ENCODE data around the gene ALDH4A1. TPM values are rescaled to one million over a fixed set of nuclear protein-coding genes. Genes with fewer than 3 reads are reported as not detected.

Gene ALDH4A1
- total RNA-seq, 1 donor from 2014 or later = 16.6 TPM

DNA sequence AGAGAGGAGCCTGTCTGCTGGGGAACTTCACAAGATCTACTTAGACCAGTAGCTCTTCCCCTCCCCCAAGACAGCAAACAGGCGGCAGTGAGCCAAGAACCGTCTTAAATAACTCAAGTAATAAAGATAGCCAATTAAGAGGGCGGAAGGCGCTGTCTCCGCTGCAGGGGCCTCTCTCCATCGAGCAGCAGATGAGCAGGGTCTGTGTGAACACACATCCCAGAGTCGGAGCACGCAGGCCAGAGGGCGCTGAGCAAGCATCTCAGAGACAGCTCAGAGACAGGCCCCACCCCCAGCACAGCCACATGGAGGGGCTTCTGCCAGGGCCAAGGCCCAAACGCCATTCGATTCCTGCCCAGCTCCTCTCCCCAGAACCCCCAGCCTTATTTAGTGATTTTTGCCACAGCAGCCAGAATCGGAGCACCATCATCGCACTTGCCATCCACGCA, 43.1 kb upstream of the ALDH4A1 start:
- no peak for TF ChIP-seq CTCF (IDR thresholded peaks at IDR 0.05)
- no peak overlapping the region for H3K4me3 ChIP-seq
- intact Hi-C loops (cut with DNase I) = no loop called here
- peak overlapping the region in 1 of 2 donors; percentile 12 for H3K27ac ChIP-seq
- no peaks in the 10 kb centered on the region for H3K9me3 ChIP-seq
- DNase-seq (ENCODE audit: low spot score in 2 of 2) = no peak
- no peaks in the 10 kb centered on the region for H3K27me3 ChIP-seq
- H3K4me1 ChIP-seq = peaks cover 46 to 72% of the 10 kb centered on the region in 2 donors
- no peaks in the 10 kb centered on the region for H3K36me3 ChIP-seq

DNA sequence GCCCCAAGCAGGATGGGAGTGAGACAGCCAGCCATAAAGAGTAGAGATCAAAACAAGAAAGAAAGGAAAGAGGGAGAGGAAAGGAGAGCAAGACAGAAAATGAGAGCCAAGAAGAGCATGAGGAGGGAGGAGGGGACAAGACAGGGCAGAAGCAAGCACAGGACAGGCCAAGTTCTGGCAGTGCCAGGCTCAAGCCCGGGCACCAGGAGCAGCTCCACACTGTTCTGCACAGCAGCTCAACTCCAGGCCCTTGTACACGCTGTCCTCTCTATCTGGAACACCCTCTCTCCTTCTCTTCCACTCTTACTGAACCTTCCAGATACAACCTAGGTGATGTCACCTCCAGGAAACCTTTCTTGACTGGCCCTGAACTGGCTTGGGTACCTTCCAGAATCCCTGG, 42.5 kb upstream of the ALDH4A1 start:
- Histone ChIP-seq H3K27me3 (no peaks in the 10 kb centered on the region), H3K27ac (peak overlapping the region; percentile 2 to 12), H3K4me1 (peaks cover 48 to 77% of the 10 kb centered on the region in 2 donors), H3K4me3 (no peak overlapping the region), H3K36me3 (no peaks in the 10 kb centered on the region), H3K9me3 (no peaks in the 10 kb centered on the region)
- intact Hi-C loops (cut with DNase I) = no loop called here
- no peak for DNase-seq (ENCODE audit: low spot score in 2 of 2)
- no peak for TF ChIP-seq CTCF (IDR thresholded peaks at IDR 0.05)

DNA sequence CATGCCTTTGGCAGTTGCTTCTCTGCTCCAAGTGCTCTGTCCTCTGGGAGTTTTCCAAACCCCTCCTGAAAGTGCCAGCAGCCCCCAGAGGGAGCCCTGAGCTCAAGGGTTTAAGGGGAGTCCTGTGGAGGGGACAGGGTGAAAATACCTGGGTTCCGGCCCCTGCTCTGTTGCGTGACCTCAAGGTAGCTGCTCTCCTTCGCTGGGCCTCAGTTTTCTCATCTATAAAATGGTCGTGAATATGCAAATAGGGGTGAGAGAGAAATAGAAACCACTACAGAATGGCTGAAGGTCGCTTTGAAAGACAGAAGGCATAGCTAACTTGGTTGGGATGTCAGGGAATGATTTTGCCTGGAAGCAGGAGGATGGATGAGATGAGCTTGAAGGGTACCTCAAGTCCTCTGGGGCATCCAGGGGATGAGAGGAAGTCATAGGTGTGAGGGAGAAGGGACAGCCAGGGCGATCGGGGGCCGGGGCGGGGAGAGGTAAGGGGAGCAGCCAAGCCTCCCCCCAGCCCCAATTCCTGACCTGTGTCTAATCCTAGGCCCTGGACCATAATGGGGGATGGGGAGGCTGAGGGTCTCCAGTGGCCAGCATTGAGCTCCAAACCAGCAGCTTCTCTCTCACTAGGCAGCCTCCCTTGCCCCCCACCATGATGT, 41.7 kb upstream of the ALDH4A1 start:
- Histone ChIP-seq H3K27ac (peak overlapping the region; percentile 2), H3K4me3 (no peak overlapping the region), H3K4me1 (peaks cover 45 to 73% of the 10 kb centered on the region in 2 donors), H3K36me3 (no peaks in the 10 kb centered on the region), H3K27me3 (no peaks in the 10 kb centered on the region), H3K9me3 (no peaks in the 10 kb centered on the region)
- TF ChIP-seq CTCF (IDR thresholded peaks at IDR 0.05) = no peak
- DNase-seq (ENCODE audit: low spot score in 2 of 2) = no peak
- intact Hi-C loops (cut with DNase I) = no loop called here

DNA sequence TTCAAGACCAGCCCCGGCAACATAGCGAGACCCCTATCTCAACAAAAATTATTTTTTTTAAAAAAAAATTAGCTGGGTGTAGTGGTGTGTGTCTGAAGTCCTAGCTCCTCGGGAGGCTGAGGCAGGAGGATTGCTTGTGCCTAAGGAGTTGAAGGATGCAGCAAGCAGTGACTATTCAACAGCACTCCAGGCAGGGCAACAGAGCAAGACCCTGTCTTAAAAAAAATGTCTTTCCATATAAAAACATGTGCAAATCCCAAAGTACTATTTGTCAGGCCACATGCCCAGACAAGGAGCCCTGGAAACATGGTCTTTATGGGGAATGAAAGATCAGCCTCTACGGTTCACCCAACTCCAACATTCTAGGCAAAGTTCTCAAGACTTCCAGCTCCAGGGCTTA, 40.8 kb upstream of the ALDH4A1 start:
- Histone ChIP-seq H3K4me1 (peaks cover 39 to 74% of the 10 kb centered on the region in 2 donors), H3K27ac (no peak overlapping the region), H3K9me3 (no peaks in the 10 kb centered on the region), H3K36me3 (no peaks in the 10 kb centered on the region), H3K4me3 (no peak overlapping the region), H3K27me3 (no peaks in the 10 kb centered on the region)
- intact Hi-C loops (cut with DNase I) = no loop called here
- no peak for TF ChIP-seq CTCF (IDR thresholded peaks at IDR 0.05)
- DNase-seq (ENCODE audit: low spot score in 2 of 2) = no peak

DNA sequence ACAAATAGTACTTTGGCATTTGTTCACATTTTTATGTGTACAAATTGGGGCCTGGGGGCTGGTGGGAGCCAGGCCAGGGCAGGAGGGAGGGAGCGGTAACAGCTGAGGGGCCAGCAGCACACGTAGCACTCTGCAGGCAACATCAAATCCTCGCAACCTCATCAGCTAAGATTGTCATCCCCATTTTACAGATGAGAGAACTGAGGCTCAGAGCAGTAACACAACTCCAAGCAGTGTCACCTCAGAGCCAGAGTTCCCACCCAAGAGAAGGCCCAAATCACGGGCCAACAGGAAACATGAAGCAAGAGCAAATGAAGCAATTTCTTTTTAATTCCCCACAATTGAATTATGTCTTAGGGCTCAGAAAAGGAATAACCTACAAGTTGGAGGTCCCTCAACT, 40.0 kb upstream of the ALDH4A1 start:
- Histone ChIP-seq H3K27ac (peak overlapping the region; percentile 23 to 45), H3K9me3 (no peaks in the 10 kb centered on the region), H3K36me3 (no peaks in the 10 kb centered on the region), H3K4me3 (no peak overlapping the region), H3K27me3 (no peaks in the 10 kb centered on the region), H3K4me1 (peaks cover 39 to 66% of the 10 kb centered on the region in 2 donors)
- intact Hi-C loops (cut with DNase I) = no loop called here
- DNase-seq (ENCODE audit: low spot score in 2 of 2) = no peak
- no peak for TF ChIP-seq CTCF (IDR thresholded peaks at IDR 0.05)

Data from ascending aorta (tissue), 2 donors.